ENCODE data around the gene HPSE2. TPM values are rescaled to one million over a fixed set of nuclear protein-coding genes. Genes with fewer than 3 reads are reported as not detected.

HPSE2 gene
- total RNA-seq, 1 experiment from 2014 or later: 0.05 TPM

GRCh38 chr10:98943681-98944080, 292.0 kb downstream of the HPSE2 start (continued):
- TF ChIP-seq TCF7L2 (IDR thresholded peaks at IDR 0.05; ENCODE audit: borderline replicate concordance, extremely low read depth, insufficient read depth, insufficient read length) (no peak), JUND (IDR thresholded peaks at IDR 0.05) (no peak), ELF1 (IDR thresholded peaks at IDR 0.05; ENCODE audit: borderline replicate concordance, low read depth) (no peak), CEBPB (IDR thresholded peaks at IDR 0.05; ENCODE audit: low read depth) (no peak), POLR2AphosphoS5 (IDR thresholded peaks at IDR 0.05; ENCODE audit: low read depth, low read length) (no peak)

DNA sequence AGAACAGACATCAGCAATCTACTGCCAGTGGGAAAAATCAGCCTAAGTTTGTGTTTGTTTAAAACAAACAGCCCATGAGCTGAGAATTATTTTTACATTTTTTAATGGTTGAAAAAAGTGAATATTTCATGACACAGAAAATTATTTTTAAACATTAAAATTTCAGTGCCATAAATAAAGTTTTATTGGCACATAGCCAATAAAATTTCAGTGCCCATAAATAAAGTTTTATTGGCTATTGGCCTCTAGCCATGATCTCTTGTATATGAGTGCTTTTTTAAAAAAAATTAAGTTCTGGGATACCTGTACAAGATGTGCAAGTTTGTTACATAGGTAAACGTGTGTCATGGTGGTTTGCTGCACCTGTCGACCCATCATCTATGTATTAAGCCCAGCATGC, 305.9 kb downstream of the HPSE2 start:
- intact Hi-C loops (cut with micrococcal nuclease): no loop called here
- Histone ChIP-seq H3K4me2 (ENCODE audit: low read length) (no peak overlapping the region), H2AFZ (ENCODE audit: low read depth, low read length, poor library complexity, severe bottlenecking) (no peak overlapping the region), H3K4me1 (ENCODE audit: control insufficient read depth in 1 of 2, insufficient read depth in 2 of 2, low read length in 2 of 2) (no peaks in the 10 kb centered on the region), H3K9ac (ENCODE audit: low read length) (no peak overlapping the region), H3K36me3 (ENCODE audit: control insufficient read depth in 1 of 2, insufficient read depth in 2 of 2, low read length in 2 of 2) (no peaks in the 10 kb centered on the region), H3K4me3 (replicated peaks in 1 of 2; ENCODE audit: low read depth in 1 of 2, low read length in 2 of 2) (no peak overlapping the region), H3K9me3 (ENCODE audit: control insufficient read depth in 1 of 2, insufficient read depth in 1 of 2, low read depth in 1 of 2, low read length in 2 of 2) (no peaks in the 10 kb centered on the region), H3K79me2 (ENCODE audit: insufficient read depth, low read length) (no peaks in the 10 kb centered on the region), H4K20me1 (ENCODE audit: insufficient read depth) (no peaks in the 10 kb centered on the region), H3K27ac (ENCODE audit: low read depth, low read length) (no peak overlapping the region), H3K9me2 (ENCODE audit: insufficient read depth) (no peaks in the 10 kb centered on the region), H3K27me3 (ENCODE audit: insufficient read depth, low read length) (0 out of 2 replicates have a peak, but pooled peaks cover 6% of the 10 kb centered on the region)
- CTCF ChIA-PET: no interaction called here
- RAD21 ChIA-PET (ENCODE audit: low non-redundant PET in 1 of 2, low total read pairs in 2 of 2, uncharacterized antibody in 2 of 2, unreplicated experiment in 2 of 2): no interaction called here
- ATAC-seq: no peak
- BruUV-seq (replicated peaks): no TSS peak
- POLR2A ChIA-PET: no interaction called here
- no peak for DNase-seq (ENCODE audit: low read depth, low spot score)
- TF ChIP-seq RAD21 (IDR thresholded peaks at IDR 0.05; ENCODE audit: low read depth) (no peak), FOSL1 (IDR thresholded peaks at IDR 0.05; ENCODE audit: low read depth) (no peak), ZFX (IDR thresholded peaks at IDR 0.05) (no peak), TCF7L2 (IDR thresholded peaks at IDR 0.05; ENCODE audit: borderline replicate concordance, extremely low read depth, insufficient read depth, insufficient read length) (no peak), CTCF (IDR thresholded peaks at IDR 0.05 in 2 of 3, conservative IDR thresholded peaks at IDR 0.05 in 1 of 3; ENCODE audit: borderline replicate concordance in 1 of 3, insufficient read depth in 1 of 3, low read depth in 2 of 3, low read length in 2 of 3) (no peak), SP1 (IDR thresholded peaks at IDR 0.05; ENCODE audit: low read depth) (no peak), POLR2A (IDR thresholded peaks at IDR 0.05; ENCODE audit: borderline replicate concordance, extremely low read depth, insufficient read depth, insufficient read length) (no peak), CBX3 (IDR thresholded peaks at IDR 0.05; ENCODE audit: low read depth) (no peak), EZH2phosphoT487 (IDR thresholded peaks at IDR 0.05; ENCODE audit: borderline replicate concordance) (no peak), ZBTB33 (IDR thresholded peaks at IDR 0.05; ENCODE audit: extremely low read depth, insufficient replicate concordance, low read length) (no peak), EGR1 (IDR thresholded peaks at IDR 0.05; ENCODE audit: low read depth) (no peak), SIN3A (IDR thresholded peaks at IDR 0.05; ENCODE audit: low read depth) (no peak), JUND (IDR thresholded peaks at IDR 0.05) (no peak), EZH2 (IDR thresholded peaks at IDR 0.05) (no peak), YY1 (IDR thresholded peaks at IDR 0.05; ENCODE audit: extremely low read depth, insufficient replicate concordance, low read depth, low read length) (no peak), CEBPB (IDR thresholded peaks at IDR 0.05; ENCODE audit: low read depth) (no peak), ELF1 (IDR thresholded peaks at IDR 0.05; ENCODE audit: borderline replicate concordance, low read depth) (no peak), SRF (IDR thresholded peaks at IDR 0.05; ENCODE audit: low read depth) (no peak), ZNF274 (IDR thresholded peaks at IDR 0.05; ENCODE audit: low read depth, low read length) (no peak)
- TF ChIP-seq, protein P1, sequence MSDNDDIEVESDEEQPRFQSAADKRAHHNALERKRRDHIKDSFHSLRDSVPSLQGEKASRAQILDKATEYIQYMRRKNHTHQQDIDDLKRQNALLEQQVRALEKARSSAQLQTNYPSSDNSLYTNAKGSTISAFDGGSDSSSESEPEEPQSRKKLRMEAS (IDR thresholded peaks at IDR 0.05): no peak

Data from HCT116 (cell line).